MCF 10A (cell line): Measurements from ENCODE around the gene CETN1. TPM values are rescaled to one million over a fixed set of nuclear protein-coding genes. Genes with fewer than 3 reads are reported as not detected.

ENCODE experiments used
- BruUV-seq: library from RNA; stranded (reverse); fragments of 400-500 nt; replicated peaks from 2 replicates; lab custom pipeline; 2021; lab: Mats Ljungman, UMichigan
- CTCF ChIA-PET: fragments of 300-600 bp; sonication (Branson Sonifier 250); formaldehyde crosslinking; extraction: SDS; loops from one replicate; lab custom pipeline; 2021; ENCODE audit warnings: antibody characterized with exemption, inconsistent platforms; lab: Yijun Ruan, JAX
- POLR2A ChIA-PET: fragments of 300-600, 350-650 bp; sonication (Branson Sonifier 250); formaldehyde crosslinking; extraction: SDS; loops from one replicate; lab custom pipeline; 2020; ENCODE audit warnings: antibody characterized with exemption, inconsistent platforms; lab: Yijun Ruan, JAX
- DNase-seq: peaks from one replicate; pipeline ENCODE4 v3.0.0-alpha.2; 2018; ENCODE audit not compliant: unreplicated experiment
- H3K27ac Mint-ChIP-seq: one replicate; pipeline ENCODE4 v1.8.0; 2022; ENCODE audit warnings: mild to moderate bottlenecking, low read depth, mixed read lengths; ENCODE audit not compliant: unreplicated experiment
- H3K27me3 Mint-ChIP-seq: one replicate; pipeline ENCODE4 v1.8.0; 2022; ENCODE audit warnings: mixed read lengths; ENCODE audit not compliant: insufficient read depth, unreplicated experiment
- H3K36me3 Mint-ChIP-seq: one replicate; pipeline ENCODE4 v1.8.0; 2022; ENCODE audit warnings: mild to moderate bottlenecking, moderate library complexity, mixed read lengths; ENCODE audit not compliant: insufficient read depth, unreplicated experiment
- H3K4me1 Mint-ChIP-seq: one replicate; pipeline ENCODE4 v1.8.0; 2022; ENCODE audit warnings: mixed read lengths; ENCODE audit not compliant: insufficient read depth, unreplicated experiment
- H3K4me3 Mint-ChIP-seq: one replicate; pipeline ENCODE4 v1.8.0; 2022; ENCODE audit warnings: mild to moderate bottlenecking, moderate library complexity, mixed read lengths; ENCODE audit not compliant: unreplicated experiment
- H3K9me3 Mint-ChIP-seq: one replicate; pipeline ENCODE4 v1.8.0; 2022; ENCODE audit warnings: mixed read lengths; ENCODE audit not compliant: unreplicated experiment
- intact Hi-C: fragments of 100-400 bp; cut with micrococcal nuclease; formaldehyde crosslinking; loops from 2 replicates; pipeline ENCODE4 v1.14.1; 2022
- total RNA-seq: library from RNA; stranded (reverse); gene quantifications from 2 replicates; pipeline ENCODE4 v1.2.3, GENCODE V29; 2022
- TF ChIP-seq, protein P1 (sequence below): fragments of 200-600 bp; IDR thresholded peaks from one replicate; pipeline ENCODE4 v1.8.0; 2022; ENCODE audit warnings: antibody characterized with exemption, mild to moderate bottlenecking; ENCODE audit not compliant: unreplicated experiment

The CETN1 gene
- total RNA-seq, 1 experiment from 2014 or later: not detected

DNA sequence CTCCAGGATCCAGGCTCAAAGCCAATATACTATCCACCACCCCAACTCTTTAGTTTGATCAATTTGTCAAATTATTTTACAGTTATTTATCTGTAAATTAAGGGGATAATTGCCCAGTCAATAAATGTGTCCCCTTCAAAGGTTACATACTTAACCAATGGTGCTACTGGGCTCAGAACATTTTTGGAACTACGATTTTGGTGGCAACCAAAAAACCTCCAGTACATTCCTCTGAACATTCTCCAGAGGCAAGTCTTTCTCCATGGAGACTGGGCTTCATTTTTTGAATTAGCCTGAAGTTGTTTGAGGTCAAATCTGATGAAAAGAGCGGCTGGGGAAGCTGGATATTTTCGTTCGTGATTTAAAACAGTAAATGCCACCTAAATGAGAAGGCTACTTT is 14.9 kb downstream of the CETN1 start:
- no peak for DNase-seq
- Mint-ChIP-seq H3K36me3 (no peaks in the 10 kb centered on the region), H3K27ac (no peak overlapping the region), H3K9me3 (no peaks in the 10 kb centered on the region), H3K4me1 (no peaks in the 10 kb centered on the region), H3K4me3 (no peak overlapping the region), H3K27me3 (peaks cover 47% of the 10 kb centered on the region)
- ChIA-PET CTCF (interaction anchor here (0.7 kb wide), 2 partner anchors 19 to 145 kb away, joined by 4 read pairs; no protein-coding TSS in a partner anchor), POLR2A (interaction anchor here (0.7 kb wide), 1 partner anchor 17 kb away, joined by 4 read pairs; no protein-coding TSS in a partner anchor)
- TF ChIP-seq, protein P1, sequence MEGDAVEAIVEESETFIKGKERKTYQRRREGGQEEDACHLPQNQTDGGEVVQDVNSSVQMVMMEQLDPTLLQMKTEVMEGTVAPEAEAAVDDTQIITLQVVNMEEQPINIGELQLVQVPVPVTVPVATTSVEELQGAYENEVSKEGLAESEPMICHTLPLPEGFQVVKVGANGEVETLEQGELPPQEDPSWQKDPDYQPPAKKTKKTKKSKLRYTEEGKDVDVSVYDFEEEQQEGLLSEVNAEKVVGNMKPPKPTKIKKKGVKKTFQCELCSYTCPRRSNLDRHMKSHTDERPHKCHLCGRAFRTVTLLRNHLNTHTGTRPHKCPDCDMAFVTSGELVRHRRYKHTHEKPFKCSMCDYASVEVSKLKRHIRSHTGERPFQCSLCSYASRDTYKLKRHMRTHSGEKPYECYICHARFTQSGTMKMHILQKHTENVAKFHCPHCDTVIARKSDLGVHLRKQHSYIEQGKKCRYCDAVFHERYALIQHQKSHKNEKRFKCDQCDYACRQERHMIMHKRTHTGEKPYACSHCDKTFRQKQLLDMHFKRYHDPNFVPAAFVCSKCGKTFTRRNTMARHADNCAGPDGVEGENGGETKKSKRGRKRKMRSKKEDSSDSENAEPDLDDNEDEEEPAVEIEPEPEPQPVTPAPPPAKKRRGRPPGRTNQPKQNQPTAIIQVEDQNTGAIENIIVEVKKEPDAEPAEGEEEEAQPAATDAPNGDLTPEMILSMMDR: no peak
- intact Hi-C loops: no loop called here
- BruUV-seq: no TSS peak

DNA sequence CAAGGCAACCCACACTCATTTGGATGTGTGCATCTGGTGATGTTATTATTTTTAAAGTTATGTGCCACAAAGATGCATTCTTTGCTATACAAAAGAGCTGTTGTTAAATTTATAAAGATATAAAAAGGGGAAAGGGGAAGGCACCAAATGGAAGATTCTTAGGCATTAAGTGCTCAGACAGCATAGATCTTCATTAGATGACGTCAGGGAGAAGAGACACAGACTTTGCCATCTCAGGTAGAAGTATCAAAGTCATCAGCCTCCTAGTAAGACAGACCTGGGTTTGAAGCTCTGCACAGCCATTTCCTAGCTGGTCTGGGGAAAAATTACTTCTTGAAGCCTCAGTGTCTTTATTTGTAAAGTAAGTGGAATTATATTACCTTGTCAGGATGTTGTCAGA is 15.4 kb downstream of the CETN1 start:
- Mint-ChIP-seq H3K9me3 (no peaks in the 10 kb centered on the region), H3K27ac (no peak overlapping the region), H3K4me1 (no peaks in the 10 kb centered on the region), H3K36me3 (no peaks in the 10 kb centered on the region), H3K4me3 (no peak overlapping the region), H3K27me3 (peaks cover 52% of the 10 kb centered on the region)
- CTCF ChIA-PET: interaction anchor here (0.6 to 0.7 kb wide), 2 partner anchors 18 to 54 kb away, joined by 3 to 4 read pairs; no protein-coding TSS in a partner anchor
- TF ChIP-seq, protein P1: no peak
- POLR2A ChIA-PET: interaction anchor here (0.7 kb wide), 1 partner anchor 17 kb away, joined by 4 read pairs; no protein-coding TSS in a partner anchor
- DNase-seq: no peak
- intact Hi-C loops: no loop called here
- no TSS peak for BruUV-seq

DNA sequence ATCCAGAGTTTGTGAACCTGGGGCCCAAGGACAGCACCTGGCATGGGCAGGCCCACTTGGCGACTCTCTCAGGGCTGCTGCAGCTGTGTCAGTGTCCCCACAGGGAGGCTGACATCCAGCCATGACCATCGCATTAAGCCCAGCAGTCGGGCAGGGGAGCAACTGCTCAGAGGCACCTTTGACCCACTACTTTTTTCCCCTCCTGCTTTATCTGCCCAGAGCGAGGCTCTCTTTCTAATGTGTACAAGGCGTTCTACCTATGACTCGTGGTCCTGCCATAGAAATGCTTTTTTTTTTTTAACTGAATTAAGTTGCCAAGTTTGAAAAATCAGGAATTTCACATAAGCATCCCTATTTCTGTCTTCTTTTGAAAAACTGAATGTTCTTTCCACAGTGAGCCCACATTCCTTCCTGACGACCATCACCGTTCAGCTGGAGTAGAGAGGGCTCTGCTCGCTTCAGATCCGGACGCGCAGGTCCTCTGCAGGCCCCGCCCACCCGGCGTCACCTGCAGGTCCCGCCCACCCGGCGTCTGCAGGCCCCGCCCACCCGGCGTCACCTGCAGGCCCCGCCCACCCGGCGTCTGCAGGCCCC is 16.2 kb downstream of the CETN1 start:
- H3K27ac Mint-ChIP-seq: no peak overlapping the region
- CTCF ChIA-PET: interaction anchor here (0.5 to 1.0 kb wide), 3 partner anchors 55 to 334 kb away, joined by 3 to 4 read pairs (median 3); no protein-coding TSS in a partner anchor
- no peaks in the 10 kb centered on the region for H3K36me3 Mint-ChIP-seq
- no peaks in the 10 kb centered on the region for H3K4me1 Mint-ChIP-seq
- POLR2A ChIA-PET: interaction anchor here (0.7 to 1.5 kb wide), 3 partner anchors 63 to 429 kb away, joined by 3 to 5 read pairs (median 3); no protein-coding TSS in a partner anchor
- BruUV-seq: no TSS peak
- intact Hi-C loops: no loop called here
- H3K27me3 Mint-ChIP-seq: peaks cover 60% of the 10 kb centered on the region
- TF ChIP-seq, protein P1: no peak
- H3K9me3 Mint-ChIP-seq: no peaks in the 10 kb centered on the region
- peak overlapping the region; percentile 69 for H3K4me3 Mint-ChIP-seq
- DNase-seq: peak; percentile 52

DNA sequence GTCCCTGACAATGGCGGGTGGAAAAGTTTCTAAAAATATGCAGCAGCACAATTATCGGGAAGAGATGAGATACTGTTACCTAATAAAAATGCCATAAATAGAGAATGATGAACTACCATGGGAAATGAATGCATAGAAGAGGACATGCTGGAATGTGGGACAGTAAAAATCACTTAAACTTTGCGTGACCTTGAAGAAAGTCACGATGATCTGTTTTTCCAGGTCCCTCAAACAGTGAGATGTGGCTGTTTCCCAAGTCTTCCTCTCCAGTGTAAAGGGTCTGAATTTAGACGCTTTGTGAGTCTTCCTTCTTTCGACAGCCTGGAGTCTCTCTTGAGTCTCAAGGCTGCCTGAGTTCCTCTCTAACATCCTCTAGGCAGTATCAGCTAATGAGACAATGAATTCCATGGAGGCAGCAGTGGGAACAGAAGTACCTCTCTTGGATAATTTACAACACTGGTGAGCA is 18.0 kb downstream of the CETN1 start:
- DNase-seq: no peak
- no peaks in the 10 kb centered on the region for H3K9me3 Mint-ChIP-seq
- intact Hi-C loops: no loop called here
- H3K4me3 Mint-ChIP-seq: no peak overlapping the region
- TF ChIP-seq, protein P1: no peak
- H3K36me3 Mint-ChIP-seq: no peaks in the 10 kb centered on the region
- POLR2A ChIA-PET: interaction anchor here (0.7 to 0.9 kb wide), 2 partner anchors 20 to 67 kb away, joined by 3 to 4 read pairs; no protein-coding TSS in a partner anchor
- no TSS peak for BruUV-seq
- H3K27ac Mint-ChIP-seq: no peak overlapping the region
- CTCF ChIA-PET: interaction anchor here (0.6 to 1.4 kb wide), 5 partner anchors 17 to 355 kb away, joined by 3 to 6 read pairs (median 3); no protein-coding TSS in a partner anchor
- no peaks in the 10 kb centered on the region for H3K4me1 Mint-ChIP-seq
- peaks cover 59% of the 10 kb centered on the region for H3K27me3 Mint-ChIP-seq
